B cell (primary cell): ENCODE results near the gene CDK5RAP2. TPM values are rescaled to one million over a fixed set of nuclear protein-coding genes. Genes with fewer than 3 reads are reported as not detected.

Experiments
- ATAC-seq: fragments of 200-7000 bp; cut with Tn5 transposase; one replicate; pipeline ENCODE4 v1.10.0; 2021; ENCODE audit warnings: low read depth, mild to moderate bottlenecking, moderate number of reproducible peaks, moderate library complexity
- CTCF ChIA-PET: fragments of 350-600 bp; sonication (Branson Sonifier 250); formaldehyde crosslinking; loops from one replicate; lab custom pipeline; 2021; ENCODE audit warnings: antibody characterized with exemption, inconsistent platforms; lab: Charles Lee
- POLR2A ChIA-PET: fragments of 350-600 bp; sonication (Branson Sonifier 250); formaldehyde crosslinking; loops from one replicate; lab custom pipeline; 2021; ENCODE audit warnings: antibody characterized with exemption; lab: Charles Lee
- DNase-seq: peaks from one replicate; pipeline ENCODE4 v3.0.0; 2013
- H2AFZ ChIP-seq: 2 replicates; pipeline ENCODE4 v1.6.1; 2012; ENCODE audit warnings: mild to moderate bottlenecking, low read depth, low read length; ENCODE audit not compliant: insufficient read depth, poor library complexity, severe bottlenecking
- H3K27ac ChIP-seq, 2 donors: 1 replicate in 1 of 2; 2 replicates in 1 of 2; pipeline ENCODE4 v1.5.1; 2012 to 2013; ENCODE audit warnings: low read length in 2 of 2, mild to moderate bottlenecking in 2 of 2, moderate library complexity in 1 of 2
- H3K27me3 ChIP-seq, 4 experiments: fragments of 200-600 bp in 1 of 4; sonication (generic) in 1 of 4; replicated peaks in 1 of 4; 1 replicate in 2 of 4; 2 replicates in 2 of 4; pipeline versions ENCODE4 v1.6.1 to v1.7.0; 2013 to 2016; ENCODE audit warnings: low read length in 3 of 4, mild to moderate bottlenecking in 2 of 4, mixed read lengths in 1 of 4, moderate library complexity in 1 of 4; ENCODE audit not compliant: insufficient read depth in 4 of 4, control insufficient read depth in 3 of 4; ENCODE audit errors: control extremely low read depth in 1 of 4
- H3K36me3 ChIP-seq, 2 experiments: replicated peaks in 1 of 2; 1 replicate in 1 of 2; 2 replicates in 1 of 2; pipeline versions ENCODE4 v1.6.1 to v1.7.1; 2013; ENCODE audit warnings: low read length in 1 of 2; ENCODE audit not compliant: insufficient read depth in 2 of 2, control insufficient read depth in 1 of 2; ENCODE audit errors: control extremely low read depth in 1 of 2, extremely low read depth in 1 of 2
- H3K4me1 ChIP-seq, 2 donors: fragments of 200-600 bp in 1 of 2; sonication (generic) in 1 of 2; 1 replicate in 1 of 2; 2 replicates in 1 of 2; pipeline versions ENCODE4 v1.5.1 to v1.6.1; 2013 to 2017; ENCODE audit warnings: low read length in 2 of 2; ENCODE audit not compliant: control insufficient read depth in 2 of 2, insufficient read depth in 2 of 2
- H3K4me2 ChIP-seq: replicated peaks from 2 replicates; pipeline ENCODE3; 2012; ENCODE audit warnings: mild to moderate bottlenecking, low read depth, low read length; ENCODE audit not compliant: poor library complexity, severe bottlenecking
- H3K4me3 ChIP-seq, 5 experiments: fragments of 200-600 bp in 1 of 5; sonication (generic) in 1 of 5; 1 replicate in 3 of 5; 2 replicates in 2 of 5; pipeline versions ENCODE4 v1.5.1 to v1.7.0; 2011 to 2016; ENCODE audit warnings: low read length in 4 of 5, mild to moderate bottlenecking in 4 of 5, low read depth in 2 of 5, control low read depth in 1 of 5, moderate library complexity in 1 of 5; ENCODE audit not compliant: insufficient read depth in 1 of 5; ENCODE audit errors: control extremely low read depth in 1 of 5, extremely low read depth in 1 of 5
- H3K79me2 ChIP-seq: fragments of 200-600 bp; sonication (generic); one replicate; pipeline ENCODE4 v1.6.0; 2016; ENCODE audit warnings: low read length; ENCODE audit not compliant: control insufficient read depth, insufficient read depth
- H3K9ac ChIP-seq: fragments of 200-600 bp; sonication (generic); 2 replicates; pipeline ENCODE4 v1.6.1; 2017; ENCODE audit warnings: mild to moderate bottlenecking, low read length, moderate library complexity
- H3K9me3 ChIP-seq, 3 donors: one replicate each; pipeline versions ENCODE4 v1.6.1 to v1.7.1; 2013; ENCODE audit warnings: low read length in 2 of 3; ENCODE audit not compliant: control insufficient read depth in 2 of 3, insufficient read depth in 1 of 3; ENCODE audit errors: control extremely low read depth in 1 of 3
- H4K20me1 ChIP-seq: 2 replicates; pipeline ENCODE4 v1.6.0; 2012; ENCODE audit warnings: mild to moderate bottlenecking, low read length; ENCODE audit not compliant: insufficient read depth, control insufficient read depth, poor library complexity, severe bottlenecking
- H3K27ac Mint-ChIP-seq: one replicate; pipeline ENCODE4 v1.8.0; 2021; ENCODE audit warnings: mixed read lengths
- H3K27me3 Mint-ChIP-seq: one replicate; pipeline ENCODE4 v1.8.0; 2021; ENCODE audit warnings: mixed read lengths
- H3K4me1 Mint-ChIP-seq: one replicate; pipeline ENCODE4 v1.8.0; 2021; ENCODE audit warnings: mixed read lengths
- H3K4me3 Mint-ChIP-seq: one replicate; pipeline ENCODE4 v1.8.0; 2021; ENCODE audit warnings: mixed read lengths
- H3K9me3 Mint-ChIP-seq: one replicate; pipeline ENCODE4 v1.8.0; 2022; ENCODE audit warnings: mixed read lengths; ENCODE audit not compliant: insufficient read depth
- CTCF ChIP-seq: fragments of 200-600 bp; IDR thresholded peaks from one replicate; pipeline ENCODE4 v1.8.0; 2022; ENCODE audit warnings: antibody characterized with exemption, mild to moderate bottlenecking
- EZH2 ChIP-seq: IDR thresholded peaks from 2 replicates; pipeline ENCODE4 v1.6.1; 2012; ENCODE audit warnings: borderline replicate concordance, low read depth, mild to moderate bottlenecking, moderate library complexity, low read length; ENCODE audit not compliant: insufficient read depth, poor library complexity, severe bottlenecking
- WGBS: methylation state at CpG from one replicate; pipeline ENCODE4 v1.1.5; 2013; ENCODE audit warnings: missing lambda C conversion rate; ENCODE audit not compliant: insufficient coverage; 5-methylcytosine and 5-hydroxymethylcytosine counted together
- intact Hi-C: fragments of 100-400 bp; cut with micrococcal nuclease; formaldehyde crosslinking; loops from one replicate; pipeline ENCODE4 v1.10.0; 2022
- polyA plus RNA-seq: library from polyadenylated mRNA; depleted of rRNA; stranded (reverse); fragments of >200 nt; gene quantifications from 2 replicates; pipeline ENCODE4 v1.2.3, GENCODE V29; 2012
- total RNA-seq, 2 donors: library from RNA; stranded (reverse); fragments of 120-200 nt in 1 of 2; gene quantifications; 1 replicate in 1 of 2; 2 replicates in 1 of 2; pipeline versions ENCODE4 v1.2.3 to v1.2.4, GENCODE V29; 2013 to 2022

The CDK5RAP2 gene
- total and polyA plus RNA-seq, 2 donors (not counting 1 experiment from before 2014, with no cell fraction given), result 31.3 to 122 TPM

GRCh38 chr9:120456218-120456617, 123.7 kb downstream of the CDK5RAP2 start:
- H3K27me3 ChIP-seq, result no peaks in the 10 kb centered on the region
- CTCF ChIA-PET, result interaction anchor here (0.7 kb wide), 1 partner anchor 995 kb away, joined by 3 read pairs; no protein-coding TSS in a partner anchor
- no peaks in the 10 kb centered on the region for H3K4me1 ChIP-seq
- H3K27ac ChIP-seq, result no peak overlapping the region
- no peak overlapping the region for H2AFZ ChIP-seq
- H3K36me3 ChIP-seq, result peaks cover 17 to 78% of the 10 kb centered on the region in 2 experiments
- WGBS, result 100% methylated on average over 3 of the region's 3 CpGs
- no peak overlapping the region for H3K4me2 ChIP-seq
- DNase-seq (no peak), ATAC-seq (no peak)
- Mint-ChIP-seq H3K4me1 (no peaks in the 10 kb centered on the region), H3K27ac (no peak overlapping the region), H3K27me3 (no peaks in the 10 kb centered on the region), H3K4me3 (no peak overlapping the region), H3K9me3 (no peaks in the 10 kb centered on the region)
- TF ChIP-seq CTCF (no peak), EZH2 (no peak)
- H4K20me1 ChIP-seq, result no peaks in the 10 kb centered on the region
- H3K9me3 ChIP-seq, result no peaks in the 10 kb centered on the region
- H3K79me2 ChIP-seq, result no peaks in the 10 kb centered on the region
- intact Hi-C loops, result no loop called here
- no peak overlapping the region for H3K4me3 ChIP-seq
- no peak overlapping the region for H3K9ac ChIP-seq
- POLR2A ChIA-PET, result no interaction called here

GRCh38 chr9:120454467-120454866, 125.5 kb downstream of the CDK5RAP2 start:
- ATAC-seq, result no peak
- Mint-ChIP-seq H3K4me1 (no peaks in the 10 kb centered on the region), H3K4me3 (no peak overlapping the region), H3K27ac (no peak overlapping the region), H3K9me3 (no peaks in the 10 kb centered on the region), H3K27me3 (no peaks in the 10 kb centered on the region)
- H3K79me2 ChIP-seq, result no peaks in the 10 kb centered on the region
- no peaks in the 10 kb centered on the region for H3K9me3 ChIP-seq
- no peak overlapping the region for H2AFZ ChIP-seq
- TF ChIP-seq CTCF (no peak), EZH2 (no peak)
- WGBS, result 100% methylated on average over 1 of the region's 3 CpGs
- POLR2A ChIA-PET, result no interaction called here
- H3K4me2 ChIP-seq, result no peak overlapping the region
- H3K27me3 ChIP-seq, result no peaks in the 10 kb centered on the region
- H4K20me1 ChIP-seq, result no peaks in the 10 kb centered on the region
- H3K36me3 ChIP-seq, result peaks cover 17 to 76% of the 10 kb centered on the region in 2 experiments
- no peak overlapping the region for H3K9ac ChIP-seq
- no peaks in the 10 kb centered on the region for H3K4me1 ChIP-seq
- no peak overlapping the region for H3K27ac ChIP-seq
- intact Hi-C loops, result no loop called here
- CTCF ChIA-PET, result no interaction called here
- no peak for DNase-seq
- no peak overlapping the region for H3K4me3 ChIP-seq
